Muscle of leg (tissue), 11 donors: ENCODE data around the gene HEG1. TPM values are rescaled to one million over a fixed set of nuclear protein-coding genes. Genes with fewer than 3 reads are reported as not detected.
A peak's percentile ranks its signal among the peaks of the same experiment; 100 is the strongest.

Experiments used
- DNase-seq: peaks from one replicate; pipeline ENCODE4 v3.0.0; 2013
- H3K27ac ChIP-seq: one replicate; pipeline ENCODE4 v1.5.1; 2013; ENCODE audit warnings: mild to moderate bottlenecking, low read length, control low read depth
- H3K27me3 ChIP-seq: one replicate; pipeline ENCODE4 v1.6.1; 2013; ENCODE audit warnings: low read length; ENCODE audit not compliant: control insufficient read depth, insufficient read depth
- H3K36me3 ChIP-seq: one replicate; pipeline ENCODE4 v1.6.1; 2013; ENCODE audit warnings: low read length; ENCODE audit not compliant: control insufficient read depth, insufficient read depth
- H3K4me1 ChIP-seq: one replicate; pipeline ENCODE4 v1.6.1; 2013; ENCODE audit warnings: low read length; ENCODE audit not compliant: control insufficient read depth, insufficient read depth
- H3K4me3 ChIP-seq: one replicate; pipeline ENCODE4 v1.5.1; 2013; ENCODE audit warnings: low read length, control low read depth
- H3K9me3 ChIP-seq: replicated peaks from 2 replicates; pipeline ENCODE4 v1.6.1; 2013; ENCODE audit warnings: low read depth, low read length; ENCODE audit not compliant: control insufficient read depth
- WGBS: methylation state at CpG from one replicate; pipeline ENCODE4 v1.1.5; 2013; ENCODE audit warnings: missing lambda C conversion rate; ENCODE audit not compliant: insufficient coverage; 5-methylcytosine and 5-hydroxymethylcytosine counted together
- polyA plus RNA-seq, 8 donors: library from polyadenylated mRNA; unstranded; fragments of 120-200 nt; gene quantifications; one replicate each; pipeline versions ENCODE4 v1.2.1 to v1.2.3, GENCODE V29; 2013; ENCODE audit warnings: inconsistent platforms in 1 of 8, low replicate concordance in 1 of 8; ENCODE audit not compliant: insufficient read length in 8 of 8, insufficient read depth in 1 of 8
- total RNA-seq: library from RNA; stranded (reverse); fragments of 120-200 nt; gene quantifications from one replicate; pipeline ENCODE4 v1.2.4, GENCODE V29; 2013

HEG1 gene
- total and polyA plus RNA-seq, 9 donors: 19.3 to 43.4 (median 30.8) TPM

- Histone ChIP-seq H3K36me3 (peaks cover 12% of the 10 kb centered on the region), H3K9me3 (no peaks in the 10 kb centered on the region), H3K27me3 (no peaks in the 10 kb centered on the region), H3K4me1 (peaks cover 41% of the 10 kb centered on the region), H3K27ac (peak overlapping the region; percentile 86), H3K4me3 (no peak overlapping the region)
- no peak for DNase-seq
- no CpG with 5 or more reads among the region's 7 CpGs for WGBS
Observed at GRCh38 chr3:125051205-125051604, 4.6 kb downstream of the HEG1 start.

GRCh38 chr3:125050488-125051090 lies 5.2 kb downstream of the HEG1 start:
- Histone ChIP-seq H3K36me3 (peaks cover 12% of the 10 kb centered on the region), H3K9me3 (no peaks in the 10 kb centered on the region), H3K4me1 (peaks cover 40% of the 10 kb centered on the region), H3K4me3 (no peak overlapping the region), H3K27me3 (no peaks in the 10 kb centered on the region), H3K27ac (no peak overlapping the region)
- WGBS: 81% methylated on average over 3 of the region's 6 CpGs
- DNase-seq: no peak

- Histone ChIP-seq H3K27me3 (no peaks in the 10 kb centered on the region), H3K27ac (no peak overlapping the region), H3K36me3 (peaks cover 10% of the 10 kb centered on the region), H3K4me3 (no peak overlapping the region), H3K9me3 (no peaks in the 10 kb centered on the region), H3K4me1 (peaks cover 49% of the 10 kb centered on the region)
- WGBS: 95% methylated on average over 3 of the region's 3 CpGs
- DNase-seq: no peak
Observed at GRCh38 chr3:125048282-125048681, 7.5 kb downstream of the HEG1 start.

GRCh38 chr3:125045965-125046364 lies 9.8 kb downstream of the HEG1 start:
- Histone ChIP-seq H3K36me3 (peaks cover 8% of the 10 kb centered on the region), H3K27me3 (no peaks in the 10 kb centered on the region), H3K27ac (no peak overlapping the region), H3K4me3 (no peak overlapping the region), H3K9me3 (no peaks in the 10 kb centered on the region), H3K4me1 (peaks cover 39% of the 10 kb centered on the region)
- WGBS: 65% methylated on average over 2 of the region's 2 CpGs
- DNase-seq: no peak

GRCh38 chr3:125045194-125045593 lies 10.6 kb downstream of the HEG1 start:
- Histone ChIP-seq H3K27me3 (no peaks in the 10 kb centered on the region), H3K27ac (no peak overlapping the region), H3K9me3 (no peaks in the 10 kb centered on the region), H3K4me1 (peaks cover 44% of the 10 kb centered on the region), H3K4me3 (no peak overlapping the region), H3K36me3 (peaks cover 8% of the 10 kb centered on the region)
- DNase-seq: no peak
- WGBS: 86% methylated on average over 3 of the region's 5 CpGs

GRCh38 chr3:125043599-125044151 lies 12.1 kb downstream of the HEG1 start:
- Histone ChIP-seq H3K4me1 (peaks cover 55% of the 10 kb centered on the region), H3K9me3 (no peaks in the 10 kb centered on the region), H3K27me3 (no peaks in the 10 kb centered on the region), H3K27ac (peak overlapping the region; percentile 87), H3K4me3 (no peak overlapping the region), H3K36me3 (peaks cover 3% of the 10 kb centered on the region)
- WGBS: 16% methylated on average over 15 of the region's 20 CpGs
- DNase-seq: peak; percentile 55

GRCh38 chr3:125042725-125043406 lies 12.9 kb downstream of the HEG1 start:
- no peak overlapping the region for H3K4me3 ChIP-seq
- no peaks in the 10 kb centered on the region for H3K9me3 ChIP-seq
- peak overlapping the region; percentile 87 for H3K27ac ChIP-seq
- peaks cover 3% of the 10 kb centered on the region for H3K36me3 ChIP-seq
- no peaks in the 10 kb centered on the region for H3K27me3 ChIP-seq
- DNase-seq: peak; percentile 93
- H3K4me1 ChIP-seq: peaks cover 56% of the 10 kb centered on the region
- 12% methylated on average over 12 of the region's 17 CpGs for WGBS

- DNase-seq: peak; percentile 79
- Histone ChIP-seq H3K9me3 (peaks cover 3% of the 10 kb centered on the region), H3K4me1 (peaks cover 51% of the 10 kb centered on the region), H3K36me3 (no peaks in the 10 kb centered on the region), H3K27me3 (no peaks in the 10 kb centered on the region), H3K27ac (peak overlapping the region; percentile 82), H3K4me3 (no peak overlapping the region)
- WGBS: 25% methylated on average over 6 of the region's 11 CpGs
Observed at GRCh38 chr3:125039131-125040100, 16.4 kb downstream of the HEG1 start.

- no peak for DNase-seq
- H3K4me1 ChIP-seq: peaks cover 45% of the 10 kb centered on the region
- no peaks in the 10 kb centered on the region for H3K36me3 ChIP-seq
- H3K27ac ChIP-seq: no peak overlapping the region
- H3K27me3 ChIP-seq: no peaks in the 10 kb centered on the region
- H3K9me3 ChIP-seq: peaks cover 3% of the 10 kb centered on the region
- no CpG with 5 or more reads among the region's 2 CpGs for WGBS
- H3K4me3 ChIP-seq: no peak overlapping the region
Observed at GRCh38 chr3:125037498-125038150, 18.2 kb downstream of the HEG1 start.
